ENCODE results near the gene VAMP4.

- TF ChIP-seq ZBTB33 (IDR thresholded peaks at IDR 0.05; ENCODE audit: borderline replicate concordance, low read depth) (no peak), USF2 (IDR thresholded peaks at IDR 0.05; ENCODE audit: borderline replicate concordance, low read depth, low read length) (no peak), NRF1 (IDR thresholded peaks at IDR 0.05; ENCODE audit: low read depth, low read length) (no peak), POLR2AphosphoS5 (IDR thresholded peaks at IDR 0.05; ENCODE audit: low read depth, low read length) (no peak), EP300 (IDR thresholded peaks at IDR 0.05; ENCODE audit: borderline replicate concordance in 1 of 2, low read depth in 1 of 2, low read length in 1 of 2) (no peak), RFX5 (IDR thresholded peaks at IDR 0.05; ENCODE audit: low read length) (no peak), CTCF (IDR thresholded peaks at IDR 0.05) (no peak), MAX (IDR thresholded peaks at IDR 0.05; ENCODE audit: low read depth) (no peak), REST (IDR thresholded peaks at IDR 0.05; ENCODE audit: low read depth, low read length) (no peak), USF1 (IDR thresholded peaks at IDR 0.05; ENCODE audit: borderline replicate concordance, low read depth) (no peak), RAD21 (IDR thresholded peaks at IDR 0.05; ENCODE audit: low read length) (no peak), NFIC (IDR thresholded peaks at IDR 0.05; ENCODE audit: borderline replicate concordance) (no peak), CHD2 (IDR thresholded peaks at IDR 0.05; ENCODE audit: low read length, partially characterized antibody) (no peak), JUND (IDR thresholded peaks at IDR 0.05) (no peak)
Measured at GRCh38 chr1:171652234-171652822, 89.5 kb downstream of the VAMP4 start, which contains the start of gene MYOC.
